ENCODE data around the gene STIP1. TPM values are rescaled to one million over a fixed set of nuclear protein-coding genes. Genes with fewer than 3 reads are reported as not detected.

Gene STIP1
- total and polyA plus RNA-seq, 9 of the 15 experiments (the other 6 are each of a cell fraction or from before 2014, with no cell fraction given), result 58.1 to 465 (median 346) TPM

- no peak for TF ChIP-seq ZNF449 (CRISPR knock-in tag; IDR thresholded peaks at IDR 0.05)
- no peak for TF ChIP-seq TGIF2 (CRISPR knock-in tag; IDR thresholded peaks at IDR 0.05)
- TF ChIP-seq THRAP3 (IDR thresholded peaks at IDR 0.05; ENCODE audit: borderline replicate concordance), result no peak
- TF ChIP-seq SNRNP70 (optimal IDR thresholded peaks at IDR 0.05; ENCODE audit: low read depth, low read length), result no peak
- TF ChIP-seq HMBOX1 (IDR thresholded peaks at IDR 0.05), result peak; percentile 59; the same call in 1 of the 2 replicates
- TF ChIP-seq EZH2 (IDR thresholded peaks at IDR 0.05; ENCODE audit: borderline replicate concordance, low read depth, low read length), result no peak
- TF ChIP-seq CEBPZ (IDR thresholded peaks at IDR 0.05; ENCODE audit: borderline replicate concordance, low read depth, low read length), result no peak
- peak; percentile 31; the same call in 1 of the 2 replicates for TF ChIP-seq TFAP4 (CRISPR knock-in tag; IDR thresholded peaks at IDR 0.05; ENCODE audit: borderline replicate concordance)
- TF ChIP-seq PKNOX1 (IDR thresholded peaks at IDR 0.05), result no peak
- no peak for TF ChIP-seq PRPF4 (IDR thresholded peaks at IDR 0.05; ENCODE audit: insufficient read depth, low read depth, low read length, poor library complexity, severe bottlenecking)
- TF ChIP-seq MED1 (CRISPR knock-in tag; IDR thresholded peaks at IDR 0.05; ENCODE audit: borderline replicate concordance), result no peak
- no peak for TF ChIP-seq AFF4 (CRISPR knock-in tag; IDR thresholded peaks at IDR 0.05)
- TF ChIP-seq KLF16 (IDR thresholded peaks at IDR 0.05), result no peak
- no peak for TF ChIP-seq PHF21A (IDR thresholded peaks at IDR 0.05; ENCODE audit: borderline replicate concordance, low read depth)
- no peak for TF ChIP-seq ILF3 (IDR thresholded peaks at IDR 0.05; ENCODE audit: borderline replicate concordance)
These were observed 12.2 kb upstream of the STIP1 start (continued) for GRCh38 chr11:64173616-64174355.
